A172 (cell line): ENCODE data around the gene FAM187B. TPM values are rescaled to one million over a fixed set of nuclear protein-coding genes. Genes with fewer than 3 reads are reported as not detected.
"Not testable (repeated sequence)": the region's sequence is repeated elsewhere in the genome, so short reads cannot be mapped to it uniquely, and the experiment has no call there.

Experiments used
- DNase-seq: peaks from one replicate; pipeline ENCODE4 v3.0.0-alpha.2; 2015; ENCODE audit warnings: low spot score
- total RNA-seq: library from RNA; depleted of rRNA; stranded (reverse); fragments of >200 nt; shearing (Covaris generic); gene quantifications from 2 replicates; pipeline ENCODE4 v1.2.3, GENCODE V29; 2014

Gene FAM187B
- total RNA-seq, 1 experiment from 2014 or later, result not detected

DNA sequence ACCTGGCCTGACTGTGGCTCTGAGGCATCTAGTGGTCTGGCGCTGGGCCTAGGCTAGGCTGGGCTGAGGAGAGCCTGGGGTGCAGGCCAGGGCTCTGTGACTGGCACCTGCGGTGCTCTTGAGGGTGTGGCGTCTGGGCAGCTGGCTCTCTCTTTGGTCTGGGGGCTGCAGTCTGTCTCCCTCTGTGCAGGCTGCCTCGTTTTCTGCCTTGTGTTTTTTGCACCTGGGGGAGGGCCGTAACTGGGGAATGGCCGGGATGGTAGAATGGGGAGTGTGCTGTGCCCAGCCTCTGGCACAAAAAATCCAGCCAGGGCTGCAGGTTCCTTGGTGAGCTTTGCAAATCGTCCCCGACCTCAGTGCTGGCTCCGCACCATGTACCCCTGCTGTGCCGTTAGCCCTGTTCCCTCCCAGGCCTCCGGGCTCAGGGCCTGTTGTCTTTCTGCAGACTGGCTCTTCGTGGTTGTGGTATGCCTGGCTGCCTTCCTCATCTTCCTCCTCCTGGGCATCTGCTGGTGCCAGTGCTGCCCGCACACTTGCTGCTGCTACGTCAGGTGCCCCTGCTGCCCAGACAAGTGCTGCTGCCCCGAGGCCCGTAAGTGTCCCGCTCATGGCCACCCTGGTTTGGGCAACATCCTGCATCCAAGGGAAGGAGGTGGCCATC, 33.7 kb upstream of the FAM187B start:
- DNase-seq, result no peak

DNA sequence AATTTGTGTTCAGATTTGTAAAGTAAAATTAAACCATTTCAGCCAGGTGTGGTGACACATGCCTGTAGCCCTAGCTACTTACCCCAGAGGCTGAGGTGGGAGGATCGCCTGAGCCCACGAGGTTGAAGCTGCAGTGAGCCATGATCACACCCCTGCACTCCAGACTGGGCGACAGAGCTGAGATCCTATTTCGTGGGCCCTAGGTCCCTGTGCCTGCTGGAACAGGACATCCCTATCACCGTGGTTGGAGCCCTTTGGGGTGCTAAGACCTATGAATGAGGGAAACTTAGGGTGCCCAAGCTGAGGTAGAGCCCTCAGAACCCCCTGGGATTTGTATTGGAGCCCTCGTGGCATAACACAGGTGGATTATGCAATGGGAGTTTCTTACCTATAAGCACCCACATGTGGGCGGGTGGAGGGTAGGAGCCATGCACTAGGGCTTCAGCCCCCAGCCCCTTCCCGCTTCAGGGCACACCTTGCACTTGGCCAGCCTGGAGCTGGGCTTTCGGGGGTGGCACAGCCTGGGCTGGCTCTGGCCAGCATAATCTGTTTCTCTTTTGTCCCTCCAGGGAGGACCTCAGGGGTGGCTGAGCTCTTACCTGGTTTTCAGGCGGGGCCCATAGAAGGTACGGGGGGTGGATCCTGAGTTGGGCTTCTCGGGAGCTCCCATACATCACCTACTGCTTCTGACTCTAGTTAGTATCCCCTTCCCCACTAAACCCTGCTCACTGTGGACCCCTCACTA, 33.0 kb upstream of the FAM187B start:
- no peak for DNase-seq

DNA sequence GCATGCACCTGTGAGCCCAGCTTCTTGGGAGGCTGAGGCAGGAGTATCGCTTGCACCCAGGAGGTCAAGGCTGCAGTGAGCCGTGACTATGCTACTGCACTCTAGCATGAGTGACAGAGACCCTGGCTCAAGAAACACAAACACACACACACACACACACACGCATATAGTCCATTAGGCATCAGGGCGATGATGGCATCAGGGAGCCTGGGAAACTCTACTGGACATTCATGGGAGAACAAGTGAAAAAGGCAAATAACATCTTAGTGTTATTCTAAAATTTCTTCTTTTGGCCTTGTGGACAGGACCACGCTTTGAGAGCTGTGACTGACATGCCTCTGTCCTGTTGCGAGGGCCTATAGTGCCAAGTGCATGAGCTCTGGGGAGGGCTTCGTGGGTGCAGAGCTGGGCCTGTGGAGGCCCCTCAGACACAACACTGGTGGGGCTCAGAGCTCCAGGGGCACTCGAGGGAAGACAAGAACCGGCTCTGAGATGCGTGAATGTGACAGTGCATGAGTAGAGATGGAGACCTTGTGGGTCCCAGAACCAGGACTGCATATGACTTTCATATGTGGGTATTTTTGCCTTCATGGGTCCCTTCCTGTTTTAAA, 32.3 kb upstream of the FAM187B start:
- DNase-seq, result no peak

DNA sequence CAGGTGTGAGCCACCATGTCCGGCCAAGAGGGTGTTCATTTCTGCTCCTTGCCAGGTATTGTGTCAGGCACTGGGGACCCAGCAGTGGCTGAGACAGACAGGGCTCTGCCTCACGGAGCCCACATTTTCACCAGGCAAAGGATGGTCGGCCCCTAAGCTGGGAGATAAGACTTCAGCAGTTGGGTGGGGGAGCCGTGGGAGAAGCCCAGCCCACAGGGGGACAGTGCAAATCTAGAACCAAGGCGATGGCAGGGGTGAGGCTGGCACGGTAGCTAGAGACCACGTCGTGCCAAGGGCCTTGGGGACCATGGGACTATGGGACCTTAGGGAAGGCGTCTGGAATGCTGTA, 28.5 kb upstream of the FAM187B start:
- DNase-seq, result no peak

DNA sequence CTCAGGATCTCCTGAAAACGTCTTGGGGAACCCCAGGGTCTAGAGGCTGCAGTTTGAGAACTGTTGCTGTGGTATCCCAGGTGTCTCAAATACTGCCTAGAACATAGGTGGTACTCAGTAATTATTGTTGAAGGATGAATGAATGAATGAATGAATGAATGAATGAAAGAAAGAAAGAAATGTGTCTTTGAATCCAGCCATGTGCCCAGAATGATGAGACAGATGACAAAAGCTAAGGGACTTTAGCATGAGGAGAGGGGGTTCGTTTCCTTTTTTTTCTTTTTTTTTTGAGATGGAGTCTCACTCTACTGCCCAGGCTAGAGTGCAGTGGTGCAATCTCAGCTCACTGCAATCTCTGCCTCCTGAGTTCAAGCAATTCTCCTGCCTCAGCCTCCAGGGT, 28.0 kb upstream of the FAM187B start:
- DNase-seq, result no peak

DNA sequence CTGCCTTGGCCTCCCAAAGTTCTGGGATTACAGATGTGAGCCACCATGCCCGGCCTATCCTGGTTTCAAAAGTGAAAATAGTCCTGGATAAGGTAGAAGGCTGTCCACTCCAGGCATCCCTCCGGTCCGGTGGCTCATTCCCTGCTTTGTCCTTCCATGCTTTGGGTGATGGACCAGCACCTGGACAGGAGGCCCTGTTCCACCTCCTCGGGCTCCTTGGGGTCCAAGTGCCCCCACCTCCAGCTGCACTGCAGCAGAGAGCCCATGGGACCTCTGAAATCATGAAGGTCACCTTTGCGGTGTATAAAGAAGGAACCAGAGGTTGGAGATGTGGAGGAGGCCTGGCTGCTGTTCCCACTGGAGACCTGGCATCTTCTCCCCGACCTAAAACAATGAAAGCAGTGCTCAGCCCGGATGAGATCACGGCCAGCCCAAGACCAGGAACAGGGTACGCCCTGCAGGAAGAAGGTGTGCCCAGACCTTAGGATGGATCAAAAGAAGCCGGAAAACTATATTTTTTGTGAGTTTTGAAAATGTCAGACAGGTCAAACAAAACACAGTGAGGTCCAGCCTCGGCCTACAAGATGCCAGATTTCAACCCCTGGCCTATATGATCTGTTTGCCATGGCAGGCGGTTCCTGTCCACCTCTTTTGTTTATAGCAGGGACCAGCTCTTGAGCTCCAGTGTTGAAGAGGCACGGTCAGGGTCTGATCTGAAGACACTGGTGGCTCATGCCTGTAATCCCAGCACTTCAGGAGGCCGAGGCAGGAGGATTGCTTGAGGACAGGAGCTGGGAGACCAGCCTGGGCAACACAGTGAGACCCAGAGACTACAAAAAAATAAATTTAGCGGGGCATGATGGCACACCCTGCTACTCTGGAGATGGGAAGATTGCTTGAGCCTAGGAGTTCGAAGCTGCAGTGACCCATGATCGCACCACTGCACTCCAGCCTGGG, 26.1 kb upstream of the FAM187B start:
- no peak for DNase-seq

DNA sequence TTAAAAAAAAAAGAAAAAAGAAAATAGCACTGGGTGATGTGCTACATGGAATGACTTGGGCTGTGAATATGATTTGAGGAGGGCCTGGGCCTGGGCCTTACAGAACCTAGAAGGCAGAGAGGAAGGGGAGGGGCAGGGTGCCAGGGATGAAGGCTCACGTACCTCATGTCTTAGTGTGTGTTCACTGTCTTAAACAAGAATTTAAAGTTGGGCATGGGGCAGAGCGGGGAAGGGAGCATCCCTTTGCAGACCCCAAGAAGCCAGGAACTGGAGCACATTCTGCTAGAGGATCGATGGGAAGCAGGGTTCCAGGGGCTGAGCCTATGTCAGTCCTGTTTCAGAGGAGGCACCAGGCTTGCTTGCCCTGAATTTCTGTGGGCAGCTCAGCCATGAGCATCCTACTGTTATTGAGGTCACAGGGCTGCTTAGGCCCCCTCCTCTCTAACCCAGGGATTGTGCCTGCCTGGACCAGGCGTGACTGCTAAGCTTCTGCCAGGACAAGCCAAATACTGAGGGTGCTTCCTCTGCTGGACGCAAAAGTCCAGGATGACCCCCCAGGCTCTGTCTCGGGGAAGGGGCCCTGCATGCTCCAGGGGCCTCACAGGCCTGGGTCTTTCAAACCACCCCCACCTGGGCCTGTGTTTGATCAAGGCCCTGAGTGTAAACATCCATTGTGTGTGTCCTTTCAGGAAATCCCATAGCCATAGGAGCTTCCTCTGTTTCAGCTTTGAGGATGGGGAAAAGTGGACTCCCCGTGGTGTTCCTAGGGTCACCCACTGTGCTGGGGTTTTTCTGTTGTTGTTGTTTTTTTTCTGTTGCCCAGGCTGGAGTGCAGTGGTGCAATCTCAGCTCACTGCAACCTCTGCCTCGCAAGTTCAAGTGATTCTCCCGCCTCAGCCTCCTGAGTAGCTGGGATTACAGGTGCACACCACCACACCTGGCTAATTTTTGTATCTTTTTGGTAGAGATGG, 25.1 kb upstream of the FAM187B start:
- DNase-seq, result no peak

DNA sequence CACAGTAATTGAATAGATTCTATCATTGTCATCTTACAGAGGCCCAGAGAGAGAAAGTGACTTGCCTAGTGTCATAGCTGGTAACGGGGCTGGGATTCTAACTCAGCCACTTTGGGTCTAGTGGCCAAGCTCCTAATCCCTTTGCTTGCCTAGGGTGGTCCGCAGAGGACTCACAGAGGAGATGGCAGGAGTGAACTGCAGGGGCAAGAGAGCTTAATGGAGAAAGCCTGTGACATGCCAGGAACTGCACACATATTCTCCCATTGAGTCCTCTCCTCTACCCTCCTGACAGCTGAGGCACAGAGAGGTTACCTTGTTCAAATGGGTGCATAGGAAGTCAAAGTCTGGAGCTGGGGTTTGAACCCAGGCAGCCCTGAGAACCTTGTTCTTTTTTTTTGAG, 22.9 kb upstream of the FAM187B start:
- no peak for DNase-seq

DNA sequence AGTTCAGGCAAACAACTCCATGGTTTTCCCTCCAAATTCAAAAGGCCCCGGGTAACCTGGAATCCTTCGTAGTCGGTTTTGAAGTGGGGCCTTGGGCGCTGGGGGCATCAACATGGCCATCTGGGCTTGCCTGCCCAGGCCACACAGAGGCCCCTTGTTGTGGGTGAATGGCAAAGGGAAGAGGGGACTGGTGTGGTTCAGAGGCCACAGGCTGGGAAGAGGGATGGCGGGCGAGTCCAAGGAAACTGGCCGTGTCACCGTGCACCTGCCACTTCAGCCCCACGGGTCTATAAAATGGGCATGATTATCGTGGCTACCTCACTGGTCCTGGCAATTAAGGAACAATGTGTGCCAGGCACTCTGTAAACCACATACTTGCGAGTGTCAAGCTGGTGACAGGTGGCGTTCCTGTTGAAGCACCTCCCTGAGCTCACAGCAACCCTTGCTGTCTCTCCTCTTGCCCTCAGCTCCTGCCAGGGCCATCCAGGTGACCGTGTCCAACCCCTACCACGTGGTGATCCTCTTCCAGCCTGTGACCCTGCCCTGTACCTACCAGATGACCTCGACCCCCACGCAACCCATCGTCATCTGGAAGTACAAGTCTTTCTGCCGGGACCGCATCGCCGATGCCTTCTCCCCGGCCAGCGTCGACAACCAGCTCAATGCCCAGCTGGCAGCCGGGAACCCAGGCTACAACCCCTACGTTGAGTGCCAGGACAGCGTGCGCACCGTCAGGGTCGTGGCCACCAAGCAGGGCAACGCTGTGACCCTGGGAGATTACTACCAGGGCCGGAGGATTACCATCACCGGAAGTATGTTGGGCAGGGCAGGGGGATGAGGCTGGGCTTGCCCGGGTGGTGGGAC, 21.5 kb upstream of the FAM187B start:
- DNase-seq, result no peak

DNA sequence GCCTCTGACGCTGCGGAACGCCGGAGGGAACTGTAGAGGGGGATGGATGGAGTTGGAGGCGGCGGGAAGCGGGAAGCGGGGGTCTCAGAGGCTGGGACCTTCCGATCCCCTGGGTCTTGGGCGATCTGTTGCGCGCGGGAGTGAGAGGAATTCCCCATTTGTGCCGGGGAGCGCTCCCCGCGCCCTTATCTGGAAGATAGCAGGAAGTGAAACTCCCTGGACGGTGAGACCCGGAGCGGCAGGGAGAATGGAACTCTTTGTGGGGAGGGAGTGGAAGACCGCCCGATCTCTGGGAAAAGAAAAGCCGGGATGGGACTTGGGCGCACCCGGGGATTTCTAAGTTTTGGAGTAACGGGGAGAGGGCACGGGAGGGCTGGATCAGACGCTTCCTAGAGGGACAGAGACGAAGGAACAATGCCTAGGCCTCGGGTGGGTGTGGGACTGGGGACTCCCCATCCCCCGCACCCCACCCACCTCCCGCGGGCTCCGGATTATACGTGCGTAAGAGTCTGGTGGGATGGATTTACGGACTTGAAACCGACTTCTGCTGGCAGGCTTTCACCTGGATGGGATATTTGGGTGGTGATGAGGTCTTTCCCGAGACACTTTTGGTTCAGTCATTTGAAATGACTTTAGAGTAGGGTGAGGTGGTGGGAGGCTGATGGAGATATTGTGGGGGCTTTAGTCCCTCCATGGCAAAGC, 20.8 kb upstream of the FAM187B start:
- DNase-seq, result no peak

DNA sequence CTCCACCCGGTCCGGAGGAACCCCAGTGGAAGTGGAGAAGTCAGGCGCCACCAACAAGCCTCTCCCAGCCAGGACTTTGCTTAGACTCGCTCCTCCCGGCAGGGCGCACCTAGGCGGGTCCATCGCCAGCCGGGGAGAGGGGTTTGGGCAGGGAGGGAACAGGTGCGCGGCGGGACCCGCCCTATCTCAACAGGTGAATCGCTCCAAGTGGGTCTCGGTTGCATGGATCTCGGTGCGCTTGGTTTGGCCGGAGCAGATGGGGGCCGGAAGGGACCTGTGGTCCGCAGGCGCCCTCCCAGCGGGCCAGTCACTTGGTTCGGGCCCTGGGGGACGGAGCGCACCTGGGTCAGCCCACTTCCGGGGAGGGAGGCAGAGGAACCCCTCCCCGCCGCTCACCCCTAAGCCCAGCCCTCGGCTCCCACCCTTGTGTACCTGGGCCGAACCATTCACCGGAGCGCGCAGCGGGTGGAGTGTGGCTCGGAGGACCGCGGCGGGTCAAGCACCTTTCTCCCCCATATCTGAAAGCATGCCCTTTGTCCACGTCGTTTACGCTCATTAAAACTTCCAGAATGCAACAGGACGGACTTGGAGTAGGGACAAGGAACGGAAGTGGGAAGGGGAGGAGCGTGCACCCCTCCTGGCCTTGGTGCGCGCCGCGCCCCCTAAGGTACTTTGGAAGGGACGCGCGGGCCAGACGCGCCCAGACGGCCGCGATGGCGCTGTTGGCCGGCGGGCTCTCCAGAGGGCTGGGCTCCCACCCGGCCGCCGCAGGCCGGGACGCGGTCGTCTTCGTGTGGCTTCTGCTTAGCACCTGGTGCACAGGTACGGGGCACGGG, 20.0 kb upstream of the FAM187B start, which contains the start of gene LSR:
Gene LSR, plus strand, starts transcription at position 693 of the 836 bp plus-strand sequence. Its CDS starts 21 bp downstream, at position 714.
- DNase-seq, result no peak

DNA sequence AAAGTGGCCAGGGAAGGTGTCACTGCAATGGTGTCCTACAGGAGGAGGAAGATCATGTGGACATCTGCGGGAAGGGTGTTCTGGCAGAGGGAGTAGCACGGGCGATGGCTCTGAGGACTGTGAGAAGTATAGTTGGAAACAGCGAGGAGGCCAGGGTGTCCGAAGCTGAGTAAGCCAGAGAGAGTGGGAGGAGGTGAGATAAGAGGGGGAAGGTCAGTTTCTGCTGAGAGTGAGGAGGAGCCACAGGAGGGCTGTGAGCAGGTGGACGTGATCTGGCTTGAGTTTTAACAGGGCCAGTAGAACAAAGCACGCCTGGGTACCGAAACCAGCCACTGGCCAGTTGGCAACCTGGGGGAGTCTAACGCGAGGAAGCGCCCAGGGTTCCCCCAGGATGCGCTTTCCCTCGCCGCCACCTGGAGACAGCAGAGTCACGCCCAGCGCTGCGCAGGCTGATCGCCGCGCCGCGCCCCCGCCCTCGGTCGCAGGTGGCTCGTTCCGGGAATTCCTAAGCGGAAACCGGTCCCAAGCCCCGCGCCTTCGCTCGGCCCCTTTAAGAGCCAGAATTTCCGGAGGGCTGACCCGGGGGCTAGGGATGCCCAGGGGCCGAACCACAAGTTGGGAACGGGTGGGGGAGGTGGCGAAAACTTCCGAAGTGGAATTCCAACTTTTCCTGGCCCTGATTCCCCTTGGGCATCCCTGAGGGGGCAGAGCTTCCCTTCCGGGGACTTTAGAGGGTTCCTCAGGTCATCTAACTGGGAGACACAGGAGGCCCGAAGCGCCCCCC, 19.2 kb upstream of the FAM187B start:
- peak; percentile 28 for DNase-seq

DNA sequence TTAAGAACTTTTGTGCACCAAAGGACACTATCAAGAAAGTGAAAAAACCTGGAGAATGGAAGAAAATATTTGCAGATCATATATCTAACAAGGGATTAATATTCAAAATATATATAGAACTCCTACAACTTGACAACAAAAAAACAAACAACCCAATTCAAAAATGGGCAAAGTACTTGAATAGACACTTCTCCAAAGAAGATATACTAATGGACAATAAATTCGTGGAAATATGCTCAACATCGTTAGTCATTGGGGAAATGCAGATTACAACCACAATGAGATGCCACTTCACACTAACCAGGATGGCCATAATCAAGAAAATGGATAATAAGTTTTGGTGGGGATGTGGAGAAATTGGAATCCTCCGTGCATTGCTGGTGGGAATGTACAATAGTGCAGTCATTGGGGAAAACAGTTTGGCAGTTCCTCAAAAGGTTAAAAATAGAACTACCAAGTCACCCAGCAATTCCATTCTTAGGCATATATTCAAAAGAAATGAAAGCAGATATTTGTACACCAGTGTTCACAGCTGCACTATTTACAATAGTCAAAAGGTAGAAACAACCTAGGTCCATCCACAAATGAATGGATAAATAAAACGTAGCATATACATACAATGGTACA, 18.0 kb upstream of the FAM187B start:
- no peak for DNase-seq

DNA sequence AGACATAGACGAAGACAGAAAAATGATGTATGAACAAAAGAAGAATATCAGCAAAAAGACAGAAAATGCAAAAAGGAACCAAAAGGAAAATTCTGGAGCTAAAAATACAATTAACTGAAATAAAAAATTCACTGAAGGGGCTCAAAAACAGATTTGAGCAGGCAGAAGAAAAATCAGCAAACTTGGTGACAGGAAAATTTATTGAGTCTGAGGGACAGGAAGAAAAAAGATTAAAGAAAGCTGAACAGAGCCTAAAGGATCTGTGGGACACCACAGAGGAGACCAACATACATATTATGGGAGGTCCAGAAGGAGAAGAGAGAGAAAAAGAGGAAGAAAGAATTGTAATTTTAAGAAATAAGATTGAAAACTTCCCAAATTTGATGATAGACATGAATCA, 12.9 kb upstream of the FAM187B start:
- no peak for DNase-seq

DNA sequence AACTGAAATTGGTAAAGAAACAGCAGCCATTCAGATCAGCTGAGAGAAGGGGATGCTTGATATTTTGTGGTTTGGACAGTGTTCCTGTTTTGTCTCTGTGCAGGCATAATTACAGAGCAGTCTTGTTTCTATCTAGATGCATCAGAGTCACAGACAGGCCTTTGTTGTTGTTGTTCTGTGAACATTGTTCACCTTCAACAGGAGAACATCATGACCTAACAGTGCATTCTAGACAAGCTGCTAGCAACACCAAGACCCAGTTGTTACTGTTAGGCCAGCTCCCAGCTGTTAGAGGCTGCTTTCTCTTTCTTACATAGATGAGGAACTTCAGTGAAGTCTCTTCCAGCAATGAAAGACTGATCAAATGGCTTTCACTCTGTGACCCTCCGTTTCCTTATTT, 11.8 kb upstream of the FAM187B start:
- no peak for DNase-seq

DNA sequence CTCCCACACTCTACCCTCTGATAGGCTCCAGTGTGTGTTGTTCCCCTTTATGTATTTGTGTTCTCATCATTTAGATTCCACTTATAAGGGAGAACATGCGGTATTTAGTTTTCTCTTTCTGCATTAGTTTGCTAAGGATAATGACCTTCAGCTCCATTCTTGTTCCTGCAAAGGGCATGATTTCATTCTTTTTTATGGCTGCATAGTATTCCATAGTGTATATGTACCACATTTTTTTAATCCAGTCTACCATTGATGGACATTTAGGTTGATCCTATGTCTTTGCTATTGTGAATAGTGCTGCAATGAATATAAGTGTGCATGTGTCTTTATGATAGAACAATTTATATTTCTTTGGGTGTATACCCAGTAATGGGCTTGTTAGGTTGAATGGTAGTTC, 11.1 kb upstream of the FAM187B start:
- DNase-seq, result not testable (repeated sequence)
